Stimulated activated CD8-positive, alpha-beta memory T cell treated with anti-CD3 and anti-CD28 coated beads, Interleukin-15, amount 100 ng/mL, for 48 hours (primary cell): ENCODE results near the gene RPA4.
"Not testable (repeated sequence)": the region's sequence is repeated elsewhere in the genome, so short reads cannot be mapped to it uniquely, and the experiment has no call there.

ENCODE experiments used
- DNase-seq, 2 donors: peaks; one replicate each; pipeline ENCODE4 v3.0.0-alpha.2; 2020; ENCODE audit warnings: low read depth in 2 of 2

Gene RPA4

DNA sequence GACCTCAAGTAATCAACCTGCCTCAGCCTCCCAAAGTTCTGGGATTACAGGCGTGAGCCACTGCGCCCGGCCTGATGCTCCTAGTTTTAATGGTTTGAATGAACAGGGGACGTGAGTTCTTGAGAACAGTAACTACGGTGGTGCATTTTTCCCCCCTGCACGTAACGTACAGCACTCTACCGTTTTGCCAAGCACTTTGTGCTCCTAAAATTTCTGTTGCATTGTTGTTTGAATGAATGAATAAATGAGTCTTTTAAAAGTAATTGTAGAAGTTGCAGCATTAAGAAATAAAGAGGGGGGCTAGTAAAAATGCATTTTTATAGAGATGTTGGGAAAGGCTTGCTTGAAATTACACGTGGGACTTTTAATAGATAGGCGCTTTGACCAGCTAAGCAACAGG lies at the start of gene RPA4:
TSS of gene RPA4 (plus strand) at position 301 of the 400 bp plus-strand sequence. CDS start 403 bp downstream, outside the sequence.
- no peak for DNase-seq

GRCh38 chrX:96834137-96834536 lies 49.6 kb upstream of the RPA4 start:
- no peak for DNase-seq

- no peak for DNase-seq
These were observed 47.9 kb upstream of the RPA4 start for GRCh38 chrX:96835660-96836289.

DNA sequence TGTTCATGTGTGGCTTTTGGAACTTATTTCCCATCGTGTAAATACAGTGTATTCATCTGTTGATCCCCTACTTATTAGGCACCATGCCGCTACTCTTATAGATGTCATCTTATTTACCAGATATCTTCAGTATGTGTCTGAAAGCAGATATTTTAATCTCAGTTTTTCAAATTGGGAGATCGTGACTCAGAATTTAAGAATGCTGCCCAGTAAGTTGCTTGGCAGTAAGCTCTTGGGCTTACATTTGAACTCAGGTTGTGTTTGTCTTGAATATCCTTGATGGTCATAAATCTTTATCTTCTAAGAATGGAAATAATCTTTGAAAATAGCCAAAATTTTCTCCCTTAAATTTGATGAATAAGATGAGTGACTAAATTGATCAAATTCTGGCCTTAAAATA lies 45.9 kb upstream of the RPA4 start:
- no peak for DNase-seq

DNA sequence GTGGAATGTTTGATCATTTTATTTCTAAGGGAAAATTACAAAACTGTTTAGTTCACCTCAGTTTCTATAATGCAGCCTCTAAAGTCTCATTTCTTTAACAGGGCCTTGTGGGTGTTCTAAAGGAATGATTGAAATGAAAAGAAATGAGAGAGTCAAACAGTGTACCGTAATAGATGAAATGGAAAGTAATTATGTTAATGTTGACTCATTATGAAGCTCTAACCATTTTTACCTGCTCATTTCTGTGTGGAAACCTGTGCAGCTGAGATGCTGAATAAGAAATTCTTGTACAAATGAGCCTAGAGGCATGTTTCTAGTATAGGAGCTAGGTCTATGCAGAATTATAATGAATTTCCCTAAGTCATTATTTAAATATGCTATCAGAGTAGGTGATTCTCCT lies 45.2 kb upstream of the RPA4 start:
- DNase-seq = no peak

DNA sequence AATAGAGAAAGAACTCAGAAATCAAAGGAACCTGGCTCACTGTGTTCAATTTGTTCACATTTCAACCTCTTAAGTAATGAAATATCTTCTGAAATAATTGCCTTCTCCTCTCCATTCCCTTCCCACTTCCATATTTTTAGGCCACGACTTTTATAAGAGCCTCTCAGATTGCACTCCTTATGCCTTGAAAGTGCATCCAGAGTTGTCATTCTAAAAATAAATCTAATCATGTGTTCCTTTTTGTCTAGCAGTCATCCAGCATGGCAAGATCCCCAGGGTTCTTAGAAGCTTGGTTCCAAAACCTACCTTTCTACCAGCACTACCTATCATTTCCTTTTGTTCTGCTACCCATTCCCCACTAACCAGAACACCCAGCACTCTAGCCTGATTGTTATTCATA lies 42.4 kb upstream of the RPA4 start:
- DNase-seq = no peak

- not testable (repeated sequence) for DNase-seq
These were observed 41.8 kb upstream of the RPA4 start for GRCh38 chrX:96841866-96842265.

DNA sequence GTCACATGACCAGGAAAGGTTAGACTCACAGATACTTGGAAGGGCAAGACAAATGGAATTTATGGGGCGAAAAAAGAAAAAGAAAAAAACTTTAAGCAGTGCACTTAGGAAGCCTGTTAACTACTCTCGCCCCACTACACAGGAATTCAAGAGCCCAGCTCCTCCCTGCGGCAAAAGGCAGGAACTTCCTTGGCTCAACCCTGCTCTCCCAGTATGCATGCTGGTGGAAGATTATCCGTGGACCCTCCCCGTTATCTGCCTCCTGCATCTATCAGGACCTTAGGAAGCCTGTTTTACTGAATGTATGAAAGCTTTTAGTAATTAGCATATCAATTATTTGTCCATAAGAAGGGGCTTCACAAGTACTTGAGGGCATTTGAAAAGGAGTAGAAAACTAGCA lies 40.1 kb upstream of the RPA4 start:
- no peak for DNase-seq

GRCh38 chrX:96846841-96847240 lies 36.9 kb upstream of the RPA4 start:
- DNase-seq = no peak

GRCh38 chrX:96859422-96859821 lies 24.3 kb upstream of the RPA4 start:
- not testable (repeated sequence) for DNase-seq

GRCh38 chrX:96861218-96861617 lies 22.5 kb upstream of the RPA4 start:
- no peak for DNase-seq

GRCh38 chrX:96861661-96862060 lies 22.0 kb upstream of the RPA4 start:
- DNase-seq = no peak

- DNase-seq = no peak
These were observed 319 bp downstream of the RPA4 start for GRCh38 chrX:96884027-96884426.

DNA sequence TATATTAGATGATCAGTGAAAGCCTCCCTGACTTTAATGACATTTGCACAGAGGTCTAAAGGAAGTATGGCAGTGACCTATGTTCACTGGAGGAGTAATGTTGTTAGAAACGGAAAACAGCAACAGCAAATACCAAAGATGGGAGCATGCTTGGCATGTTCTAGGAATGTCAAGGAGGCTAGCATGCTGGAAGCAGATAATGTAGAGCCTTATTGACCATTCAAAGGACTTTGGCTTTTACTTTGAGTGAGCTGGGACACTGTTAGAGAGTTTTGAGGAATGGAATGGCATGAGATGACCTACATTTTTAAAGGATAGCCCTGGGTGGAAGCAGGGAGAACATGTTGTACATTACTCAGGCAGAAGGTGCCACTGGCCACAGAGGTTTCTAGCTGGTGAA lies 6.0 kb downstream of the RPA4 start:
- DNase-seq = no peak

GRCh38 chrX:96906741-96907140 lies 23.0 kb downstream of the RPA4 start:
- no peak for DNase-seq

DNA sequence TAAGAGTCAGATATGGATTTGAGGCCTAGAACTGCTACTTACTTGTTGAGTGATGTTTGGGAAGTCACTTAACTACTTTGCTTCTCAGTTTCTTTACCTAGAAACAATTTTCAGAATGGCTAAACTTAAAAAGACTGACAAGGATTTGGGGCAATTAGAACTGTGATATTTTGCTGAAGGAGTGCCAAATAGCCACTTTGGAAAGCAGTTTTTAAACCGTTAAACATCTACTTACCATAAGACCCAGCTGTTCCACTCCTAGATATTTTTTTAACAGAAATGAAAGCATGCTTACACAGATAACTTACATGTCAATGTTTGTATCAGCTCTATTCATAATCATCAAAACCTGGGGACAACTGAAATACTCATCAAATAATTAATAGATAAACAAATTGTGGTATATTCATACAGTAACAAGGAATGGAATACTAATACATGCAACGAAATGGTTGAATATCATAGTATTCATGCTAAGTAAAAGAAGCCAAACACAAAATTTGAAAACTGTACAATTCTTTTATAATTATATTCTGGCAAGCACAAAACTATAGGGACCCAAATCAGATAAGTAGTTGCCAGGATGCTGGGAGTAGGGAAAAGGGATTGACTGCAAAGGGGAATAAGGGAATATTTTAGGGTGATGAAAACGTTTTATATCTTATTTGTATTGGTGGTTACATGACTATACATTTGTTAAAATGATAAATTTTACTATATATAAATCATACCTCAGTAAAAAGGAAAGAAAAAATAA lies 24.0 kb downstream of the RPA4 start:
- DNase-seq = no peak

- DNase-seq = no peak
These were observed 25.6 kb downstream of the RPA4 start for GRCh38 chrX:96909291-96909690.

GRCh38 chrX:96918864-96919263 lies 35.2 kb downstream of the RPA4 start:
- DNase-seq = no peak

DNA sequence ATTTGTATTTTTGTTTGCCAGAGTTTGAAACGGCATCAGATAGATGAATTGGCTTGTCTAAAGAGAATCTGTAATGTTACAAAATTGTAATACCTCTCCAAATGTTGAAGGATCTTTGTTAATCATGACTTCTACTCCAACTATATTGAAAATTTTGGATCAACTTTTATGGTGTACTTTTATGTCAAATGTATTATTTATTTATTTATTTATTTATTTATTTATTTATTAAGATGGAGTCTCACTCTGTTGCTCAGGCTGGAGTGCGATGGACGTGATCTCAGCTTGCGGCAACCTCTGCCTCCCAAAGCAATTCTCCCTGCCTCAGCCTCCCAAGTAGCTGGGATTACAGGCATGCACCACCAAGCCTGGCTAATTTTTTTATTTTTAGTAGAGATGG lies 36.0 kb downstream of the RPA4 start:
- DNase-seq = no peak

GRCh38 chrX:96924581-96924980 lies 40.9 kb downstream of the RPA4 start:
- no peak for DNase-seq

DNA sequence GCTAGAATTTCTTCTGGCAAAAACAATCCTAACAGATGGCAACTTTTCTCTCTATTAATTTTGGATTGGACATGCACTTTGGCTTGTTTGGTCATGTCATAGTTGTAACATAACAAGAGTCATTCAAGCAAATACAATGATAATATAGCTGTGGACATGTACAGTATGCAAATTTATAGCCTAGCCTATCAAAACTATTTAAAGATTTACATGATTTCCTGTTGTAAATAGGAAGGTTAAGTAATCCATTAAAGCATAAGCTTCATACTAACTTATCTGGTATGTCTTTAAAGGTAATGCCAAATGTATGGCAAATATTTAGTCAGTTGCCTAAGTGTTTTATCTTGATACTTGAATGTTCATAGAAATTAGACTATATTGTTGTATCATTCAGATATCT lies 45.3 kb downstream of the RPA4 start:
- no peak for DNase-seq
